ENCODE results near the gene MTCH1.

MTCH1 gene

GRCh38 chr6:36926708-36927513 lies 59.1 kb downstream of the MTCH1 start:
- DNase-seq (ENCODE audit: low read depth in 2 of 2): no peak

GRCh38 chr6:36925809-36926208 lies 60.2 kb downstream of the MTCH1 start:
- no peak for DNase-seq (ENCODE audit: low read depth in 2 of 2)

GRCh38 chr6:36924778-36925374 lies 61.1 kb downstream of the MTCH1 start:
- DNase-seq (ENCODE audit: low read depth in 2 of 2): no peak

GRCh38 chr6:36924131-36924530 lies 61.9 kb downstream of the MTCH1 start:
- peak in 1 of 2 experiments; percentile 40 for DNase-seq (ENCODE audit: low read depth in 2 of 2)

GRCh38 chr6:36920546-36920945 lies 65.5 kb downstream of the MTCH1 start:
- DNase-seq (ENCODE audit: low read depth in 2 of 2): no peak

- no peak for DNase-seq (ENCODE audit: low read depth in 2 of 2)
Measured at GRCh38 chr6:36920049-36920448, 65.9 kb downstream of the MTCH1 start.

Measured in fibroblast of skin of left biceps (primary cell).